Measurements from ENCODE around the gene NDUFB5.

DNA sequence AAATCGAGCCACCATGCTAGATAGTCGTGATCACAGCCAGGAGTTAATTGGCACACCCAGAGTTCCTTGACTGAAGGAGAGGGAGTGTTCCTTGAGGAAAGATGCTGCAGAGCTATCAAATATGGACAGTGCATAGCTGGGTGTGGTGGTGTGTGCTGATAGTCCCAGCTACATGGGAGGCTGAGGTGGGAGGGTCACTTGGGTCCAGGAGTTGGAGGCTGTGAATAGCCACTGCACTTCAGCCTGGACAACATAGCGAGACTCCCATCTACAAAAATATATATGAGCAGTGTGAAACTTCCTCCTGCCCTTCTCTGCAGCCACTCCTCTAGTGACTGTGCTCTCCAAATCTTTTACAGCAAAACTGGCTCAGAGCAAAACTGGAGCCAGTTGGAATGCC is 38.3 kb downstream of the NDUFB5 start:
- no peak for TF ChIP-seq POLR2A (IDR thresholded peaks at IDR 0.05)
- TF ChIP-seq, protein P1, sequence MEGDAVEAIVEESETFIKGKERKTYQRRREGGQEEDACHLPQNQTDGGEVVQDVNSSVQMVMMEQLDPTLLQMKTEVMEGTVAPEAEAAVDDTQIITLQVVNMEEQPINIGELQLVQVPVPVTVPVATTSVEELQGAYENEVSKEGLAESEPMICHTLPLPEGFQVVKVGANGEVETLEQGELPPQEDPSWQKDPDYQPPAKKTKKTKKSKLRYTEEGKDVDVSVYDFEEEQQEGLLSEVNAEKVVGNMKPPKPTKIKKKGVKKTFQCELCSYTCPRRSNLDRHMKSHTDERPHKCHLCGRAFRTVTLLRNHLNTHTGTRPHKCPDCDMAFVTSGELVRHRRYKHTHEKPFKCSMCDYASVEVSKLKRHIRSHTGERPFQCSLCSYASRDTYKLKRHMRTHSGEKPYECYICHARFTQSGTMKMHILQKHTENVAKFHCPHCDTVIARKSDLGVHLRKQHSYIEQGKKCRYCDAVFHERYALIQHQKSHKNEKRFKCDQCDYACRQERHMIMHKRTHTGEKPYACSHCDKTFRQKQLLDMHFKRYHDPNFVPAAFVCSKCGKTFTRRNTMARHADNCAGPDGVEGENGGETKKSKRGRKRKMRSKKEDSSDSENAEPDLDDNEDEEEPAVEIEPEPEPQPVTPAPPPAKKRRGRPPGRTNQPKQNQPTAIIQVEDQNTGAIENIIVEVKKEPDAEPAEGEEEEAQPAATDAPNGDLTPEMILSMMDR (IDR thresholded peaks at IDR 0.05) = no peak

All from thyroid gland (tissue), 4 donors.